GM23248 (cell line): ENCODE results near the gene FGGY. TPM values are rescaled to one million over a fixed set of nuclear protein-coding genes. Genes with fewer than 3 reads are reported as not detected.

Experiments used
- DNase-seq: peaks from one replicate; pipeline ENCODE4 v3.0.0-alpha.2; 2015
- H2AFZ ChIP-seq: fragments of 200-600 bp; sonication (generic); 2 replicates; pipeline ENCODE4 v1.6.1; 2016; ENCODE audit warnings: antibody characterized with exemption
- H3F3A ChIP-seq: fragments of 200-600 bp; sonication (generic); 2 replicates; pipeline ENCODE4 v1.6.1; 2016; ENCODE audit warnings: mild to moderate bottlenecking, antibody characterized with exemption, mixed run types; ENCODE audit not compliant: insufficient read depth
- H3K27ac ChIP-seq: fragments of 200-600 bp; sonication (generic); 2 replicates; pipeline ENCODE4 v1.5.1; 2016; ENCODE audit warnings: mild to moderate bottlenecking
- H3K27me3 ChIP-seq: fragments of 200-600 bp; sonication (generic); replicated peaks from 2 replicates; pipeline ENCODE4 v1.6.1; 2016; ENCODE audit warnings: mild to moderate bottlenecking; ENCODE audit not compliant: insufficient read depth
- H3K36me3 ChIP-seq: fragments of 200-600 bp; sonication (generic); 2 replicates; pipeline ENCODE4 v1.6.1; 2016; ENCODE audit warnings: low read depth, mild to moderate bottlenecking
- H3K4me1 ChIP-seq: fragments of 200-600 bp; sonication (generic); 2 replicates; pipeline ENCODE4 v1.6.1; 2016; ENCODE audit warnings: mild to moderate bottlenecking; ENCODE audit not compliant: insufficient read depth
- H3K4me2 ChIP-seq: fragments of 200-600 bp; sonication (generic); one replicate; pipeline ENCODE4 v1.6.1; 2016; ENCODE audit warnings: mild to moderate bottlenecking; ENCODE audit not compliant: unreplicated experiment
- H3K4me3 ChIP-seq: fragments of 200-600 bp; sonication (generic); 2 replicates; pipeline ENCODE4 v1.5.1; 2016; ENCODE audit warnings: mild to moderate bottlenecking
- H3K79me2 ChIP-seq: fragments of 200-600 bp; sonication (generic); 2 replicates; pipeline ENCODE4 v1.6.1; 2016; ENCODE audit warnings: mild to moderate bottlenecking; ENCODE audit not compliant: insufficient read depth
- H3K9ac ChIP-seq: fragments of 200-600 bp; sonication (generic); 2 replicates; pipeline ENCODE4 v1.6.1; 2016; ENCODE audit warnings: mild to moderate bottlenecking
- H3K9me2 ChIP-seq: fragments of 200-600 bp; sonication (generic); 2 replicates; pipeline ENCODE4 v1.6.1; 2016; ENCODE audit warnings: mixed run types, mild to moderate bottlenecking, moderate library complexity; ENCODE audit not compliant: insufficient read depth
- H3K9me3 ChIP-seq: fragments of 200-600 bp; sonication (generic); one replicate; pipeline ENCODE4 v1.6.1; 2017; ENCODE audit warnings: low read depth
- H4K20me1 ChIP-seq: fragments of 200-600 bp; sonication (generic); 2 replicates; pipeline ENCODE4 v1.6.0; 2016; ENCODE audit not compliant: insufficient read depth
- EZH2 ChIP-seq: fragments of 200-600 bp; sonication (generic); IDR thresholded peaks from 2 replicates; pipeline ENCODE4 v1.6.1; 2018; ENCODE audit warnings: antibody characterized with exemption, mild to moderate bottlenecking; ENCODE audit not compliant: insufficient read depth, poor library complexity, severe bottlenecking
- EZH2phosphoT487 ChIP-seq: fragments of 200-600 bp; sonication (generic); IDR thresholded peaks from 2 replicates; pipeline ENCODE4 v1.6.1; 2018; ENCODE audit warnings: antibody characterized with exemption, moderate library complexity, mild to moderate bottlenecking, low read depth; ENCODE audit not compliant: insufficient read depth
- WGBS, 2 experiments: methylation state at CpG; one replicate each; pipeline ENCODE4 v1.1.6; 2015 to 2017; ENCODE audit warnings: low lambda C conversion rate in 2 of 2, low coverage in 1 of 2; ENCODE audit errors: missing lambda C conversion rate in 2 of 2; 5-methylcytosine and 5-hydroxymethylcytosine counted together
- in situ Hi-C: fragments of 300-500 bp; cut with MboI; formaldehyde crosslinking; loops from 2 replicates; pipeline ENCODE4 v1.15.0; 2020
- polyA plus RNA-seq: library from polyadenylated mRNA; unstranded; fragments of >200 nt; fragmentation: Nextera tagmentation; extraction: Ambion mirVana; gene quantifications from 2 replicates; pipeline ENCODE4 v1.2.1, GENCODE V29; 2016
- total RNA-seq: library from RNA; depleted of rRNA; stranded (reverse); fragments of >200 nt; shearing (Covaris generic); gene quantifications from 2 replicates; pipeline ENCODE4 v1.2.3, GENCODE V29; 2014

FGGY gene
- total and polyA plus RNA-seq, 2 experiments from 2014 or later = 12.8 to 16.9 TPM

- in situ Hi-C loops = no loop called here
- H3K27me3 ChIP-seq = no peaks in the 10 kb centered on the region
- no peak for DNase-seq
- H3K4me3 ChIP-seq = no peak overlapping the region
- no peaks in the 10 kb centered on the region for H3K9me3 ChIP-seq
- WGBS, 2 experiments = 85 to 87% methylated on average over 6 of the region's 6 CpGs
- H3K36me3 ChIP-seq = no peaks in the 10 kb centered on the region
- 0 out of 2 replicates have a peak, but pooled peaks cover 19% of the 10 kb centered on the region for H3K4me1 ChIP-seq
- H3F3A ChIP-seq = peaks cover 7% of the 10 kb centered on the region; the same call in 1 of the 2 replicates
- H3K9me2 ChIP-seq = no peaks in the 10 kb centered on the region
- no peak overlapping the region for H3K27ac ChIP-seq
- H2AFZ ChIP-seq = no peak overlapping the region
- no peaks in the 10 kb centered on the region for H3K79me2 ChIP-seq
- no peak overlapping the region for H3K4me2 ChIP-seq
- H3K9ac ChIP-seq = no peak overlapping the region
- TF ChIP-seq EZH2 (no peak), EZH2phosphoT487 (no peak)
- no peaks in the 10 kb centered on the region for H4K20me1 ChIP-seq
Measured at GRCh38 chr1:59418363-59419144, 121.7 kb downstream of the FGGY start.

- no peak overlapping the region for H3K9ac ChIP-seq
- no peak overlapping the region for H3K4me3 ChIP-seq
- H3K27me3 ChIP-seq = no peaks in the 10 kb centered on the region
- no peak for TF ChIP-seq EZH2
- TF ChIP-seq EZH2phosphoT487 = no peak
- H3K27ac ChIP-seq = no peak overlapping the region
- no peaks in the 10 kb centered on the region for H3K79me2 ChIP-seq
- no peak for DNase-seq
- 80 to 81% methylated on average over 6 of the region's 6 CpGs for WGBS, 2 experiments
- H2AFZ ChIP-seq = no peak overlapping the region
- H3K4me1 ChIP-seq = 0 out of 2 replicates have a peak, but pooled peaks cover 10% of the 10 kb centered on the region
- in situ Hi-C loops = no loop called here
- H3K9me2 ChIP-seq = no peaks in the 10 kb centered on the region
- no peaks in the 10 kb centered on the region for H4K20me1 ChIP-seq
- no peaks in the 10 kb centered on the region for H3K36me3 ChIP-seq
- no peaks in the 10 kb centered on the region for H3K9me3 ChIP-seq
- H3F3A ChIP-seq = peaks cover 7% of the 10 kb centered on the region; the same call in 1 of the 2 replicates
- H3K4me2 ChIP-seq = no peak overlapping the region
Measured at GRCh38 chr1:59419361-59420140, 122.7 kb downstream of the FGGY start.

GRCh38 chr1:59421232-59421920 is 124.5 kb downstream of the FGGY start:
- H3K79me2 ChIP-seq = no peaks in the 10 kb centered on the region
- in situ Hi-C loops = no loop called here
- 10 to 19% methylated on average over 1 of the region's 1 CpG for whole genome bisulfite sequencing, 2 experiments

More at GRCh38 chr1:59421232-59421920, 124.5 kb downstream of the FGGY start:
- Histone ChIP-seq H3K27me3 (no peaks in the 10 kb centered on the region), H3K9ac (no peak overlapping the region), H3K27ac (no peak overlapping the region), H3K9me2 (no peaks in the 10 kb centered on the region), H3K4me2 (no peak overlapping the region), H2AFZ (no peak overlapping the region), H3K36me3 (no peaks in the 10 kb centered on the region), H3K4me3 (no peak overlapping the region), H3K4me1 (0 out of 2 replicates have a peak, but pooled peaks cover 8% of the 10 kb centered on the region), H3F3A (peaks cover under 1% of the 10 kb centered on the region; the same call in 1 of the 2 replicates), H3K9me3 (no peaks in the 10 kb centered on the region), H4K20me1 (no peaks in the 10 kb centered on the region)
- TF ChIP-seq EZH2 = no peak
- no peak for TF ChIP-seq EZH2phosphoT487
- no peak for DNase-seq
